Fibroblast of villous mesenchyme (primary cell): Measurements from ENCODE around the gene TIMM17A. TPM values are rescaled to one million over a fixed set of nuclear protein-coding genes. Genes with fewer than 3 reads are reported as not detected.
A peak's percentile ranks its signal among the peaks of the same experiment; 100 is the strongest.
"Not testable (repeated sequence)": the region's sequence is repeated elsewhere in the genome, so short reads cannot be mapped to it uniquely, and the experiment has no call there.

Experiments used
- DNase-seq: peaks from one replicate; pipeline ENCODE4 v3.0.0-alpha.2; 2010; ENCODE audit warnings: low read depth
- H3K4me3 ChIP-seq: 2 replicates; pipeline ENCODE4 v1.5.1; 2011; ENCODE audit warnings: low read depth, mild to moderate bottlenecking, low read length
- CTCF ChIP-seq: IDR thresholded peaks from 2 replicates; pipeline ENCODE4 v1.5.1; 2012; ENCODE audit warnings: low read depth, mild to moderate bottlenecking, low read length; ENCODE audit not compliant: insufficient read depth
- total RNA-seq: library from RNA; depleted of rRNA; stranded (reverse); fragments of >200 nt; gene quantifications from 2 replicates; pipeline ENCODE4 v1.2.3, GENCODE V29; 2012

Gene TIMM17A
- total RNA-seq, 1 donor, result 94.1 TPM

GRCh38 chr1:201939148-201939547, 16.2 kb upstream of the TIMM17A start:
- DNase-seq, result no peak

GRCh38 chr1:201939574-201939973, 15.7 kb upstream of the TIMM17A start:
- TF ChIP-seq CTCF, result no peak
- no peak overlapping the region for H3K4me3 ChIP-seq
- no peak for DNase-seq

More at GRCh38 chr1:201939148-201939547, 16.2 kb upstream of the TIMM17A start:
- H3K4me3 ChIP-seq, result no peak overlapping the region
- TF ChIP-seq CTCF, result no peak

- H3K4me3 ChIP-seq, DNase-seq: not testable (repeated sequence)
These were observed 15.0 kb upstream of the TIMM17A start for GRCh38 chr1:201940316-201940715.

- no peak for TF ChIP-seq CTCF
- DNase-seq, result peak; percentile 67
- H3K4me3 ChIP-seq, result no peak overlapping the region
These were observed 13.7 kb upstream of the TIMM17A start for GRCh38 chr1:201941420-201942128.

- no peak for DNase-seq
- no peak for TF ChIP-seq CTCF
- no peak overlapping the region for H3K4me3 ChIP-seq
These were observed 13.2 kb upstream of the TIMM17A start for GRCh38 chr1:201942129-201942495.

GRCh38 chr1:201944002-201944401, 11.3 kb upstream of the TIMM17A start:
- TF ChIP-seq CTCF, result no peak
- no peak for DNase-seq
- H3K4me3 ChIP-seq, result peak overlapping the region; percentile 79

GRCh38 chr1:201944639-201945038, 10.7 kb upstream of the TIMM17A start:
- TF ChIP-seq CTCF, result no peak
- DNase-seq, result no peak
- peak overlapping the region; percentile 79 for H3K4me3 ChIP-seq
